ENCODE data around the gene SLC9A7. TPM values are rescaled to one million over a fixed set of nuclear protein-coding genes. Genes with fewer than 3 reads are reported as not detected.

The SLC9A7 gene
- total RNA-seq, 4 donors from 2014 or later = 0.82 to 29.2 (median 2.3) TPM

DNA sequence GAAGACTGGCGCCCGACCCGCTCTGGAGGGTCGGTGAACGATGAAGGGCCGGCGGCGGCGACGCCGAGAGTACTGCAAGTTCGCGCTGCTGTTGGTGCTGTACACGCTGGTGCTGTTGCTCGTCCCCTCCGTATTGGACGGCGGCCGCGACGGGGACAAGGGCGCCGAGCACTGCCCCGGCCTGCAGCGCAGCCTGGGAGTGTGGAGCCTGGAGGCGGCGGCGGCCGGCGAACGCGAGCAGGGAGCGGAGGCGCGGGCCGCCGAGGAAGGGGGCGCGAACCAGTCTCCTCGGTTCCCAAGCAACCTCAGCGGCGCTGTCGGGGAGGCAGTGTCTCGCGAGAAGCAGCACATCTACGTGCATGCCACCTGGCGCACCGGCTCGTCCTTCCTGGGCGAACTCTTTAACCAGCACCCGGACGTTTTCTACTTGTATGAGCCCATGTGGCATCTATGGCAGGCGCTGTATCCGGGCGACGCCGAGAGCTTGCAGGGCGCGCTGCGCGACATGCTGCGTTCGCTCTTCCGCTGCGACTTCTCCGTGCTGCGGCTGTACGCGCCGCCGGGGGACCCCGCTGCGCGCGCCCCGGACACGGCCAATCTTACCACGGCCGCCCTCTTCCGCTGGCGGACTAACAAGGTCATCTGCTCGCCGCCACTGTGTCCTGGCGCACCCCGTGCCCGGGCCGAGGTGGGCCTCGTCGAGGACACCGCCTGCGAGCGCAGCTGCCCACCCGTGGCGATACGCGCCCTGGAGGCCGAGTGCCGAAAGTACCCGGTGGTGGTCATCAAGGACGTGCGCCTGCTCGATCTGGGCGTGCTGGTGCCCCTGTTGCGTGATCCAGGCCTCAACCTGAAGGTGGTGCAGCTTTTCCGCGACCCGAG, 184.8 kb downstream of the SLC9A7 start:
- Histone ChIP-seq H3K9me3 (no peaks in the 10 kb centered on the region), H3K27me3 (peaks cover 7% of the 10 kb centered on the region), H3K36me3 (no peaks in the 10 kb centered on the region), H3K4me1 (peaks cover 0 to 14% (median 10%) of the 10 kb centered on the region in 4 donors), H3K27ac (peak overlapping the region; percentile 72 to 81 (median 78)), H3K4me3 (peak overlapping the region; percentile 48 to 66 (median 54))
- 68% methylated on average over 77 of the region's 107 CpGs; no CpG with 5 or more reads in 1 of the 2 donors for WGBS, 2 donors (ENCODE audit: low coverage in 1 of 2)
- in situ Hi-C loops (cut with MboI; ENCODE audit: low pct_ligation_motif_present in 1 of 4, low pct_unique_long_range_greater_than_20kb in 1 of 4, low sequenced_read_pairs in 3 of 4) (loop anchor here in 1 of 4 donors (25.0 kb wide), 1 partner anchor 213 kb away; no protein-coding TSS in a partner anchor), intact Hi-C loops (cut with DNase I; ENCODE audit: low total_unique reads) (no loop called here)
- TF ChIP-seq EP300 (IDR thresholded peaks at IDR 0.05; ENCODE audit: low read depth) (no peak), POLR2A (IDR thresholded peaks at IDR 0.05) (no peak), POLR2AphosphoS5 (IDR thresholded peaks at IDR 0.05) (no peak)
- TF ChIP-seq, protein P1, sequence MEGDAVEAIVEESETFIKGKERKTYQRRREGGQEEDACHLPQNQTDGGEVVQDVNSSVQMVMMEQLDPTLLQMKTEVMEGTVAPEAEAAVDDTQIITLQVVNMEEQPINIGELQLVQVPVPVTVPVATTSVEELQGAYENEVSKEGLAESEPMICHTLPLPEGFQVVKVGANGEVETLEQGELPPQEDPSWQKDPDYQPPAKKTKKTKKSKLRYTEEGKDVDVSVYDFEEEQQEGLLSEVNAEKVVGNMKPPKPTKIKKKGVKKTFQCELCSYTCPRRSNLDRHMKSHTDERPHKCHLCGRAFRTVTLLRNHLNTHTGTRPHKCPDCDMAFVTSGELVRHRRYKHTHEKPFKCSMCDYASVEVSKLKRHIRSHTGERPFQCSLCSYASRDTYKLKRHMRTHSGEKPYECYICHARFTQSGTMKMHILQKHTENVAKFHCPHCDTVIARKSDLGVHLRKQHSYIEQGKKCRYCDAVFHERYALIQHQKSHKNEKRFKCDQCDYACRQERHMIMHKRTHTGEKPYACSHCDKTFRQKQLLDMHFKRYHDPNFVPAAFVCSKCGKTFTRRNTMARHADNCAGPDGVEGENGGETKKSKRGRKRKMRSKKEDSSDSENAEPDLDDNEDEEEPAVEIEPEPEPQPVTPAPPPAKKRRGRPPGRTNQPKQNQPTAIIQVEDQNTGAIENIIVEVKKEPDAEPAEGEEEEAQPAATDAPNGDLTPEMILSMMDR (IDR thresholded peaks at IDR 0.05) = no peak
- peak; percentile 63 for DNase-seq

DNA sequence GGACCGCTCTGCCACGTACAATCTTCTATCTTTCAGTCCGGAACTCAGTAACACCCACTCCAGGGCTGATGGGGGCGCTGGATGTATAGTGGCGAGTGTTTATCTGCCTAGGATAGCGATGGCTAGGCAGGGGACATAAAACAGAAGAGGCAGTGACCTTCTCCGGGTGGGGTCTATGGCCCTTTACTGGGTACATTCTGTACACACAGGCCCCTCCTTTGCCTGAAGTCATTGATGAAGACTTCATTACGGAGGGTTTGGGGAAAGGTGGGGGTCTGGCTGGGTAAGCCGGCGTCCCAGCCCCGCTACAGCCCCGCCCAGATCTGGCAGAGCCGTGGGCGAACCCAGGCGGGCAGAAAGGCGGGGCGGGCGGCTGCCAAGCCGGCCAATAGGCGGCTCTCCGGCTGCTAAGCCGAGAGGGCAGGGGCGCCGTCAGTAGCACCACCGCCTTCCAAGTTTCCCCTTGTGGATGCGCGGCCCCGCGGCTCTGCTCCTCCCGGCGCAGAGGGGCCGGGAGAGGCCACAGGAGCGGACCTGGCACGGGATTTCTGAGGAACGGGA, 185.5 kb downstream of the SLC9A7 start, which contains the start of gene CHST7:
Gene CHST7 (plus strand): TSS at position 435 of the 561 bp plus-strand sequence. CDS start 167 bp downstream, outside the sequence.
- in situ Hi-C loops (cut with MboI; ENCODE audit: low pct_ligation_motif_present in 1 of 4, low pct_unique_long_range_greater_than_20kb in 1 of 4, low sequenced_read_pairs in 3 of 4) = loop anchor here in 1 of 4 donors (25.0 kb wide), 1 partner anchor 214 kb away; no protein-coding TSS in a partner anchor
- 49% methylated on average over 35 of the region's 35 CpGs; no CpG with 5 or more reads in 1 of the 2 donors for WGBS, 2 donors (ENCODE audit: low coverage in 1 of 2)

DNA sequence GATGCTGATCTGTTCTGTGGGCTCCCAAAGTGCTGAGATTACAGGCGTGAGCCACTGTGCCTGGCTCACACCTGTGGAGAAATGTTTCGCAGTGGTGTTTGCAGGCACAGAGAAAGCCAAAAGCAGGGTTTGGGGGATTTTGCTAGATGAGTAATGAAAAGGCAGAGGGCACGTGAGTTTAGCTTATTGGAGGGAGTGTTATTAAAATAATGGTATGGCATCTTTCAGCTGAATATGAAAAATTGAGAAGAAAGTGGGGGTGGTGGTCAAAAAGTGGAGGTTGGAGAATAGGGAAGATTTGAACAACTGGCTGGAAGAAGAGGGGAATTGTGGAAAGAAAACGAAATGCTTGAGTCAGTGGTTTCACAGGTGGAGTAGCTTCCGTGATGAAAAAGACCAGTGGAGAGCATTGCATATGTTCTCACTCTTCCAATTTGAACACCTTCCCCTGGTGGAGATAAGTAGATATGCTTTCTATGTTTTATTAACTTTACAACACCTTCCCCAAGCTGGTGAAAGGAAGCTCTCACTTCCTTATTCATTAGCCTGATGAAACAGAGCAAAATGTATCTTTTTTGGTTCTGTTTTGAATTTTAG, 186.5 kb downstream of the SLC9A7 start:
- TF ChIP-seq, protein P1 (IDR thresholded peaks at IDR 0.05) = peak in 2 of 5 experiments; percentile 21 to 29
- no peak for TF ChIP-seq POLR2AphosphoS5 (IDR thresholded peaks at IDR 0.05)
- 60 to 66% methylated on average over 1 to 5 of the region's 5 CpGs for WGBS, 2 donors (ENCODE audit: low coverage in 1 of 2)
- peak overlapping the region in 1 of 4 donors; percentile 72 for H3K27ac ChIP-seq
- intact Hi-C loops (cut with DNase I; ENCODE audit: low total_unique reads) (no loop called here), in situ Hi-C loops (cut with MboI; ENCODE audit: low pct_ligation_motif_present in 1 of 4, low pct_unique_long_range_greater_than_20kb in 1 of 4, low sequenced_read_pairs in 3 of 4) (loop anchor here in 1 of 4 donors (25.0 kb wide), 1 partner anchor 215 kb away; no protein-coding TSS in a partner anchor)
- H3K9me3 ChIP-seq = no peaks in the 10 kb centered on the region
- H3K4me3 ChIP-seq = no peak overlapping the region
- no peaks in the 10 kb centered on the region for H3K36me3 ChIP-seq
- H3K27me3 ChIP-seq = peaks cover 7% of the 10 kb centered on the region
- DNase-seq = no peak
- peaks cover 0 to 14% (median 10%) of the 10 kb centered on the region in 4 donors for H3K4me1 ChIP-seq

More for the DNA sequence above, 185.5 kb downstream of the SLC9A7 start, which contains the start of gene CHST7:
- H3K9me3 ChIP-seq = no peaks in the 10 kb centered on the region
- DNase-seq = peak; percentile 69
- peak within 1 kb of the TSS; percentile 48 to 66 (median 54) for H3K4me3 ChIP-seq
- peaks cover 7% of the 10 kb centered on the region for H3K27me3 ChIP-seq
- peaks cover 0 to 14% (median 10%) of the 10 kb centered on the region in 4 donors for H3K4me1 ChIP-seq
- TF ChIP-seq POLR2A (IDR thresholded peaks at IDR 0.05) (peak; percentile 30), EP300 (IDR thresholded peaks at IDR 0.05; ENCODE audit: low read depth) (no peak), POLR2AphosphoS5 (IDR thresholded peaks at IDR 0.05) (peak in 1 of 3 donors; percentile 18)
- TF ChIP-seq, protein P1 (IDR thresholded peaks at IDR 0.05) = peak in 1 of 5 experiments; percentile 7
- H3K36me3 ChIP-seq = no peaks in the 10 kb centered on the region
- H3K27ac ChIP-seq = peak within 1 kb of the TSS; percentile 72 to 81 (median 78)
- intact Hi-C loops (cut with DNase I; ENCODE audit: low total_unique reads) = no loop called here

Data from transverse colon (tissue), 4 donors.